WTC11 (cell line): ENCODE measurements around the gene UGGT2. TPM values are rescaled to one million over a fixed set of nuclear protein-coding genes. Genes with fewer than 3 reads are reported as not detected.

Experiments
- ATAC-seq: fragments of 200-7000 bp; cut with Tn5 transposase; 2 replicates; pipeline ENCODE4 v1.10.0; 2021; ENCODE audit warnings: mild to moderate bottlenecking, moderate library complexity
- CTCF ChIA-PET: fragments of 300-600 bp; sonication (Branson Sonifier 250); formaldehyde crosslinking; loops from one replicate; lab custom pipeline; 2021; ENCODE audit warnings: antibody characterized with exemption; lab: Charles Lee
- POLR2A ChIA-PET: fragments of 350-600 bp; sonication (Branson Sonifier 250); formaldehyde crosslinking; loops from one replicate; lab custom pipeline; 2021; ENCODE audit warnings: antibody characterized with exemption; lab: Charles Lee
- DNase-seq: peaks from one replicate; pipeline ENCODE4 v3.0.0; 2021; ENCODE audit warnings: low spot score
- H3K27ac Mint-ChIP-seq: 2 replicates; pipeline ENCODE4 v1.8.0; 2021; ENCODE audit warnings: mixed read lengths
- H3K27me3 Mint-ChIP-seq: 2 replicates; pipeline ENCODE4 v1.8.0; 2021; ENCODE audit warnings: low read depth, mild to moderate bottlenecking, moderate library complexity, mixed read lengths
- H3K36me3 Mint-ChIP-seq: 2 replicates; pipeline ENCODE4 v1.8.0; 2021; ENCODE audit warnings: mixed read lengths
- H3K4me1 Mint-ChIP-seq: 2 replicates; pipeline ENCODE4 v1.8.0; 2022; ENCODE audit warnings: mixed read lengths
- H3K4me3 Mint-ChIP-seq: 2 replicates; pipeline ENCODE4 v1.8.0; 2021; ENCODE audit warnings: mild to moderate bottlenecking, moderate library complexity, mixed read lengths
- H3K9me3 Mint-ChIP-seq: 2 replicates; pipeline ENCODE4 v1.8.0; 2021; ENCODE audit warnings: mixed read lengths
- ELF4 ChIP-seq: sonication (generic); formaldehyde crosslinking; IDR thresholded peaks from 2 replicates; pipeline ENCODE4 v1.8.1; 2022; ENCODE audit warnings: low read depth, mild to moderate bottlenecking, moderate library complexity, missing genetic modification reagents
- ESRRA ChIP-seq: sonication (generic); formaldehyde crosslinking; IDR thresholded peaks from 2 replicates; pipeline ENCODE4 v1.8.1; 2022; ENCODE audit warnings: mild to moderate bottlenecking, missing genetic modification reagents, borderline replicate concordance
- GABPB1 ChIP-seq: sonication (generic); formaldehyde crosslinking; IDR thresholded peaks from 2 replicates; pipeline ENCODE4 v1.8.1; 2023; ENCODE audit warnings: mild to moderate bottlenecking, missing genetic modification reagents
- GTF2I ChIP-seq: fragments of 250-450 bp; sonication (Bioruptor Pico); conservative IDR thresholded peaks from 2 replicates; pipeline ENCODE4 v1.4.0; 2021; ENCODE audit warnings: mild to moderate bottlenecking
- JAZF1 ChIP-seq: fragments of 250-450 bp; sonication (Bioruptor Pico); IDR thresholded peaks from 2 replicates; pipeline ENCODE4 v1.9.0; 2021; ENCODE audit warnings: moderate library complexity, mild to moderate bottlenecking, inconsistent platforms
- MXD4 ChIP-seq: fragments of 250-450 bp; sonication (Bioruptor Pico); IDR thresholded peaks from 2 replicates; pipeline ENCODE4 v1.8.0; 2021; ENCODE audit warnings: mild to moderate bottlenecking, moderate library complexity, borderline replicate concordance
- NR2C2 ChIP-seq: sonication (generic); formaldehyde crosslinking; IDR thresholded peaks from 2 replicates; pipeline ENCODE4 v1.8.0; 2022; ENCODE audit warnings: mild to moderate bottlenecking, missing genetic modification reagents
- RELA ChIP-seq: sonication (generic); formaldehyde crosslinking; IDR thresholded peaks from 2 replicates; pipeline ENCODE4 v1.8.1; 2022; ENCODE audit warnings: missing genetic modification reagents, mild to moderate bottlenecking, borderline replicate concordance
- RORB ChIP-seq: fragments of 250-450 bp; sonication (Bioruptor Pico); IDR thresholded peaks from 2 replicates; pipeline ENCODE4 v1.9.0; 2021; ENCODE audit warnings: mild to moderate bottlenecking
- SMAD4 ChIP-seq: sonication (generic); formaldehyde crosslinking; IDR thresholded peaks from 2 replicates; pipeline ENCODE4 v1.8.0; 2022; ENCODE audit warnings: mild to moderate bottlenecking, missing genetic modification reagents
- SOX15 ChIP-seq: fragments of 250-450 bp; sonication (Bioruptor Pico); IDR thresholded peaks from 2 replicates; pipeline ENCODE4 v1.9.0; 2021; ENCODE audit warnings: mild to moderate bottlenecking
- ZBTB21 ChIP-seq: sonication (generic); formaldehyde crosslinking; IDR thresholded peaks from 2 replicates; pipeline ENCODE4 v1.8.1; 2023; ENCODE audit warnings: mild to moderate bottlenecking, missing genetic modification reagents, borderline replicate concordance
- ZNF317 ChIP-seq: sonication (generic); formaldehyde crosslinking; IDR thresholded peaks from 2 replicates; pipeline ENCODE4 v1.8.1; 2023; ENCODE audit warnings: low read depth, mild to moderate bottlenecking, moderate library complexity, missing genetic modification reagents, borderline replicate concordance
- ZNF396 ChIP-seq: fragments of 250-450 bp; sonication (Bioruptor Pico); IDR thresholded peaks from 2 replicates; pipeline ENCODE4 v1.8.0; 2021; ENCODE audit warnings: mild to moderate bottlenecking, moderate library complexity, borderline replicate concordance
- total RNA-seq: library from RNA; stranded (reverse); gene quantifications from 3 replicates; pipeline ENCODE4 v1.2.3, GENCODE V29; 2021
- TF ChIP-seq, protein P1 (sequence below): fragments of 250-450 bp; sonication (Bioruptor Pico); IDR thresholded peaks from 2 replicates; pipeline ENCODE4 v1.9.0; 2021; ENCODE audit warnings: mild to moderate bottlenecking
- TF ChIP-seq, protein P2 (sequence below): sonication (generic); formaldehyde crosslinking; IDR thresholded peaks from 2 replicates; pipeline ENCODE4 v1.8.0; 2023; ENCODE audit warnings: mild to moderate bottlenecking, missing genetic modification reagents
- TF ChIP-seq, protein P3 (sequence below): sonication (generic); formaldehyde crosslinking; IDR thresholded peaks from 2 replicates; pipeline ENCODE4 v1.8.1; 2023; ENCODE audit warnings: mild to moderate bottlenecking, moderate library complexity, missing genetic modification reagents
- TF ChIP-seq, protein P4 (sequence below): fragments of 250-450 bp; sonication (Bioruptor Pico); IDR thresholded peaks from 2 replicates; pipeline ENCODE4 v1.8.0; 2021; ENCODE audit warnings: mild to moderate bottlenecking
- TF ChIP-seq, protein P5 (sequence below): sonication (generic); formaldehyde crosslinking; IDR thresholded peaks from 2 replicates; pipeline ENCODE4 v1.8.0; 2022; ENCODE audit warnings: mild to moderate bottlenecking, missing genetic modification reagents
- TF ChIP-seq, protein P6 (sequence below): sonication (generic); formaldehyde crosslinking; conservative IDR thresholded peaks from 2 replicates; pipeline ENCODE4 v1.8.1; 2022; ENCODE audit warnings: mild to moderate bottlenecking, missing genetic modification reagents
- TF ChIP-seq, protein P7 (sequence below): sonication (generic); formaldehyde crosslinking; IDR thresholded peaks from 2 replicates; pipeline ENCODE4 v1.8.0; 2022; ENCODE audit warnings: mild to moderate bottlenecking, missing genetic modification reagents

Gene UGGT2
- total RNA-seq, 1 experiment from 2014 or later: 31.1 TPM

DNA sequence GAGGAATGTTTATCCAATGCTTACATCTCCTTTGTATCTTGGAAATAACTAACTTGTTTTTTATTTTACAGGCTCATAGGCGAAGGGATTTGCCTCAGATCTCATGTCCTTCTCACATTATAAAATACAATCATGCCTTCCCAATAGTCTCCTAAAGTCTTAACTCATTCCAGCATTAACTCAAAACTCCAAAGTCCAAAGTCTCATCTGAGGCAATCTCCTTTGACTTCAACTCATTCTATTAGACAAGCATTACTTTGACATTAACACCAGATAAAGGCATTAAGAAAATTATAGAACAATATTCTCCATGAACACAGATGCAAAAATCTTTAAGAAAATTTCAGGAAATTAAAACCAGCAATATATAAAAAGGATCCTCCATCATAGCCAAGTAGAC is 238.7 kb downstream of the UGGT2 start:
- Mint-ChIP-seq H3K4me1 (no peaks in the 10 kb centered on the region), H3K4me3 (no peak overlapping the region), H3K27me3 (no peaks in the 10 kb centered on the region), H3K9me3 (peaks cover 27% of the 10 kb centered on the region), H3K27ac (no peak overlapping the region)
- DNase-seq: no peak
- ChIA-PET CTCF (no interaction called here), POLR2A (no interaction called here)
- no peak for ATAC-seq
- TF ChIP-seq RELA (CRISPR knock-in tag) (no peak), ELF4 (CRISPR knock-in tag) (no peak), ZNF317 (CRISPR knock-in tag) (no peak), SOX15 (CRISPR knock-in tag) (no peak), ZBTB21 (CRISPR knock-in tag) (no peak), GABPB1 (CRISPR knock-in tag) (no peak), SMAD4 (no peak), JAZF1 (CRISPR knock-in tag) (no peak), MXD4 (no peak), RORB (CRISPR knock-in tag) (no peak), ESRRA (CRISPR knock-in tag) (no peak), NR2C2 (no peak), GTF2I (no peak)
- TF ChIP-seq, protein P1, sequence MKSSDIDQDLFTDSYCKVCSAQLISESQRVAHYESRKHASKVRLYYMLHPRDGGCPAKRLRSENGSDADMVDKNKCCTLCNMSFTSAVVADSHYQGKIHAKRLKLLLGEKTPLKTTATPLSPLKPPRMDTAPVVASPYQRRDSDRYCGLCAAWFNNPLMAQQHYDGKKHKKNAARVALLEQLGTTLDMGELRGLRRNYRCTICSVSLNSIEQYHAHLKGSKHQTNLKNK (CRISPR knock-in tag): no peak
- TF ChIP-seq, protein P2, sequence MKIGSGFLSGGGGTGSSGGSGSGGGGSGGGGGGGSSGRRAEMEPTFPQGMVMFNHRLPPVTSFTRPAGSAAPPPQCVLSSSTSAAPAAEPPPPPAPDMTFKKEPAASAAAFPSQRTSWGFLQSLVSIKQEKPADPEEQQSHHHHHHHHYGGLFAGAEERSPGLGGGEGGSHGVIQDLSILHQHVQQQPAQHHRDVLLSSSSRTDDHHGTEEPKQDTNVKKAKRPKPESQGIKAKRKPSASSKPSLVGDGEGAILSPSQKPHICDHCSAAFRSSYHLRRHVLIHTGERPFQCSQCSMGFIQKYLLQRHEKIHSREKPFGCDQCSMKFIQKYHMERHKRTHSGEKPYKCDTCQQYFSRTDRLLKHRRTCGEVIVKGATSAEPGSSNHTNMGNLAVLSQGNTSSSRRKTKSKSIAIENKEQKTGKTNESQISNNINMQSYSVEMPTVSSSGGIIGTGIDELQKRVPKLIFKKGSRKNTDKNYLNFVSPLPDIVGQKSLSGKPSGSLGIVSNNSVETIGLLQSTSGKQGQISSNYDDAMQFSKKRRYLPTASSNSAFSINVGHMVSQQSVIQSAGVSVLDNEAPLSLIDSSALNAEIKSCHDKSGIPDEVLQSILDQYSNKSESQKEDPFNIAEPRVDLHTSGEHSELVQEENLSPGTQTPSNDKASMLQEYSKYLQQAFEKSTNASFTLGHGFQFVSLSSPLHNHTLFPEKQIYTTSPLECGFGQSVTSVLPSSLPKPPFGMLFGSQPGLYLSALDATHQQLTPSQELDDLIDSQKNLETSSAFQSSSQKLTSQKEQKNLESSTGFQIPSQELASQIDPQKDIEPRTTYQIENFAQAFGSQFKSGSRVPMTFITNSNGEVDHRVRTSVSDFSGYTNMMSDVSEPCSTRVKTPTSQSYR (CRISPR knock-in tag): no peak
- TF ChIP-seq, protein P3, sequence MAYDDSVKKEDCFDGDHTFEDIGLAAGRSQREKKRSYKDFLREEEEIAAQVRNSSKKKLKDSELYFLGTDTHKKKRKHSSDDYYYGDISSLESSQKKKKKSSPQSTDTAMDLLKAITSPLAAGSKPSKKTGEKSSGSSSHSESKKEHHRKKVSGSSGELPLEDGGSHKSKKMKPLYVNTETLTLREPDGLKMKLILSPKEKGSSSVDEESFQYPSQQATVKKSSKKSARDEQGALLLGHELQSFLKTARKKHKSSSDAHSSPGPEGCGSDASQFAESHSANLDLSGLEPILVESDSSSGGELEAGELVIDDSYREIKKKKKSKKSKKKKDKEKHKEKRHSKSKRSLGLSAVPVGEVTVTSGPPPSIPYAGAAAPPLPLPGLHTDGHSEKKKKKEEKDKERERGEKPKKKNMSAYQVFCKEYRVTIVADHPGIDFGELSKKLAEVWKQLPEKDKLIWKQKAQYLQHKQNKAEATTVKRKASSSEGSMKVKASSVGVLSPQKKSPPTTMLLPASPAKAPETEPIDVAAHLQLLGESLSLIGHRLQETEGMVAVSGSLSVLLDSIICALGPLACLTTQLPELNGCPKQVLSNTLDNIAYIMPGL: no peak
- TF ChIP-seq, protein P4, sequence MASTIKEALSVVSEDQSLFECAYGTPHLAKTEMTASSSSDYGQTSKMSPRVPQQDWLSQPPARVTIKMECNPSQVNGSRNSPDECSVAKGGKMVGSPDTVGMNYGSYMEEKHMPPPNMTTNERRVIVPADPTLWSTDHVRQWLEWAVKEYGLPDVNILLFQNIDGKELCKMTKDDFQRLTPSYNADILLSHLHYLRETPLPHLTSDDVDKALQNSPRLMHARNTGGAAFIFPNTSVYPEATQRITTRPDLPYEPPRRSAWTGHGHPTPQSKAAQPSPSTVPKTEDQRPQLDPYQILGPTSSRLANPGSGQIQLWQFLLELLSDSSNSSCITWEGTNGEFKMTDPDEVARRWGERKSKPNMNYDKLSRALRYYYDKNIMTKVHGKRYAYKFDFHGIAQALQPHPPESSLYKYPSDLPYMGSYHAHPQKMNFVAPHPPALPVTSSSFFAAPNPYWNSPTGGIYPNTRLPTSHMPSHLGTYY: no peak
- TF ChIP-seq, protein P5, sequence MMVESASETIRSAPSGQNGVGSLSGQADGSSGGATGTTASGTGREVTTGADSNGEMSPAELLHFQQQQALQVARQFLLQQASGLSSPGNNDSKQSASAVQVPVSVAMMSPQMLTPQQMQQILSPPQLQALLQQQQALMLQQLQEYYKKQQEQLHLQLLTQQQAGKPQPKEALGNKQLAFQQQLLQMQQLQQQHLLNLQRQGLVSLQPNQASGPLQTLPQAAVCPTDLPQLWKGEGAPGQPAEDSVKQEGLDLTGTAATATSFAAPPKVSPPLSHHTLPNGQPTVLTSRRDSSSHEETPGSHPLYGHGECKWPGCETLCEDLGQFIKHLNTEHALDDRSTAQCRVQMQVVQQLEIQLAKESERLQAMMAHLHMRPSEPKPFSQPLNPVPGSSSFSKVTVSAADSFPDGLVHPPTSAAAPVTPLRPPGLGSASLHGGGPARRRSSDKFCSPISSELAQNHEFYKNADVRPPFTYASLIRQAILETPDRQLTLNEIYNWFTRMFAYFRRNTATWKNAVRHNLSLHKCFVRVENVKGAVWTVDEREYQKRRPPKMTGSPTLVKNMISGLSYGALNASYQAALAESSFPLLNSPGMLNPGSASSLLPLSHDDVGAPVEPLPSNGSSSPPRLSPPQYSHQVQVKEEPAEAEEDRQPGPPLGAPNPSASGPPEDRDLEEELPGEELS (CRISPR knock-in tag): no peak
- TF ChIP-seq, protein P6, sequence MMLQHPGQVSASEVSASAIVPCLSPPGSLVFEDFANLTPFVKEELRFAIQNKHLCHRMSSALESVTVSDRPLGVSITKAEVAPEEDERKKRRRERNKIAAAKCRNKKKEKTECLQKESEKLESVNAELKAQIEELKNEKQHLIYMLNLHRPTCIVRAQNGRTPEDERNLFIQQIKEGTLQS (CRISPR knock-in tag): no peak
- TF ChIP-seq, all 79 proteins: peak for 0
- peaks cover 34% of the 10 kb centered on the region for H3K36me3 Mint-ChIP-seq

DNA sequence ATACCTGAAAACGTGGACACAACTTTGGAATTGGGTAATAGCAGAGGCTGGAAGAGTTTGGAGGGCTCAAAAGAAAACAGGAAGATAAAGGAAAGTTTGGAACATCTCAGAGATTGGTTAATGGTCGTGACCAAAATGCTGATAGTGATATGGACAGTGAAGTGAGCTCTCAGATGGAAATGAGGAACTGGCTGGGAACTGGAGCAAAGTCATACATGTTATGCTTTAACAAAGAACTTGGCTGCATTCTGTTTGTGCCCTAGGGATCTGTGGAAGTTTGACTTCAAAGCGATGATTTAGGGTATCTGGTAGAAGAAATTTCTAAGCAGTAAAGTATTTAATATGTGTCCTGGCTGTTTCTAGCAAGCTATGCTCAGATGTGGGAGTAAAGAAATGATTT is 240.1 kb downstream of the UGGT2 start:
- TF ChIP-seq ZNF396 (CRISPR knock-in tag): no peak
- TF ChIP-seq, protein P7, sequence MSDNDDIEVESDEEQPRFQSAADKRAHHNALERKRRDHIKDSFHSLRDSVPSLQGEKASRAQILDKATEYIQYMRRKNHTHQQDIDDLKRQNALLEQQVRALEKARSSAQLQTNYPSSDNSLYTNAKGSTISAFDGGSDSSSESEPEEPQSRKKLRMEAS: no peak
- no peak for TF ChIP-seq JAZF1 (CRISPR knock-in tag)
- H3K27me3 Mint-ChIP-seq: no peaks in the 10 kb centered on the region
- no peaks in the 10 kb centered on the region for H3K4me1 Mint-ChIP-seq
- ChIA-PET CTCF (interaction anchor here (0.9 kb wide), 1 partner anchor 189 kb away, joined by 3 read pairs; no protein-coding TSS in a partner anchor), POLR2A (no interaction called here)
- DNase-seq (no peak), ATAC-seq (no peak)
- no peak overlapping the region for H3K27ac Mint-ChIP-seq
- H3K9me3 Mint-ChIP-seq: peaks cover 27% of the 10 kb centered on the region
- peaks cover 34% of the 10 kb centered on the region for H3K36me3 Mint-ChIP-seq
- H3K4me3 Mint-ChIP-seq: no peak overlapping the region
